HEK293 (cell line): ENCODE data around the gene ZNF668.

Source experiments
- ATF2 ChIP-seq: fragments of 450-650 bp; formaldehyde crosslinking; IDR thresholded peaks from 2 replicates; pipeline ENCODE4 v1.5.1; 2016; ENCODE audit warnings: missing biosample characterization, missing genetic modification characterization, low read depth
- CTCF ChIP-seq: fragments of 450-650 bp; formaldehyde crosslinking; IDR thresholded peaks from 2 replicates; pipeline ENCODE4 v1.5.1; 2016; ENCODE audit warnings: missing biosample characterization, missing genetic modification characterization
- KLF17 ChIP-seq: fragments of 450-650 bp; formaldehyde crosslinking; IDR thresholded peaks from 2 replicates; pipeline ENCODE4 v1.5.1; 2016; ENCODE audit warnings: missing biosample characterization, missing genetic modification characterization
- REST ChIP-seq: fragments of 450-650 bp; formaldehyde crosslinking; IDR thresholded peaks from 2 replicates; pipeline ENCODE4 v1.5.1; 2016; ENCODE audit warnings: missing biosample characterization, missing genetic modification characterization
- ZNF549 ChIP-seq: fragments of 450-650 bp; IDR thresholded peaks from 2 replicates; pipeline ENCODE4 v1.5.1; 2018; ENCODE audit warnings: missing biosample characterization, missing genetic modification characterization, mild to moderate bottlenecking, inconsistent platforms, moderate library complexity
- ZNF621 ChIP-seq: fragments of 450-650 bp; formaldehyde crosslinking; IDR thresholded peaks from 2 replicates; pipeline ENCODE4 v1.5.1; 2017; ENCODE audit warnings: missing biosample characterization, missing genetic modification characterization

- TF ChIP-seq CTCF (tag by site-specific recombination) (no peak), ZNF621 (no peak), ZNF549 (tag by site-specific recombination) (no peak), ATF2 (no peak), KLF17 (tag by site-specific recombination) (no peak), REST (tag by site-specific recombination) (no peak)
Observed at GRCh38 chr16:31108794-31109558, 34.9 kb upstream of the ZNF668 start.
